ENCODE data around the gene GSE1.
A peak's percentile ranks its signal among the peaks of the same experiment; 100 is the strongest.

The GSE1 gene

DNA sequence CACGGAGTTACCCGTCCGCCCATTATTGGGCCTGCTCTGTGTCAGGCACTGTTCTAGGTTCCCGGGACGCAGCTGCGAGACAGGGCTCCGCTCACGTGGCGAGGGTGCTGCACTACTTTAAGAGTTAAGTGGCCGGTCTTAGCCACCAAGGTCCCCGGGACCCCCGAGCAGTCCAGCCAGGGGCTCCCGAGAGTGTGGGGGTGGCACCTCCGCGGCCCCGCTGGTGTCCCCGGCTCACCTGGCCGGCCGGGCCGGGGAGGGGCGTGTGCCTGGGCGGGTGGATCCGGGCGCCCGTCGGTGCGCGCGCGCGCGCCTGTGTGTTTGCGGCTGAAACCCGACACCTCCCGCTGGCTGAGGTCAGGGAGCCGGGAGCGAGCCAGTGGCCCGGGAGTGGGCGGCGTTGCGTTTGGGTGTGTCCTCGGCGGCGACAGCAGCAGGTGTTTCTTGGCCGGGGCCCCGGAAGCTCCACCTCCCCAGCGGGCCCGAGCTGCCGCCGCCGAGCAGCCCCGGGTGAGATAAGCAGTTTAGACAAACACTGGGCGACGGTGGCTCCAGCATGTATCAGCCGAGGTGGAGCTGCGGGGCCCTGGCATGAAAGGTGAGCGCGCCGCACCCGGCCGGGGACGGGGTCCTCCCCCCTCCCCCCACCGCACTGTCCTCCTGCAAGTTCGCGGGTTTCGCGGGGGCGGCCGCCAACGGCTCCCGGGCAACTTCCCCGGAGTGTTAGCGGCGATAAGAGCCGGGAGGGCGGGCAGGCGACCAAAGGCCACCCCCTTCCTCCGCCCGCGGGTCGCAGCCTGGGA is at the start of gene GSE1:
GSE1 (plus strand) TSS at position 522 of the 803 bp plus-strand sequence; CDS start at position 592, 70 bp downstream.
- DNase-seq = peak; percentile 39 to 55

DNA sequence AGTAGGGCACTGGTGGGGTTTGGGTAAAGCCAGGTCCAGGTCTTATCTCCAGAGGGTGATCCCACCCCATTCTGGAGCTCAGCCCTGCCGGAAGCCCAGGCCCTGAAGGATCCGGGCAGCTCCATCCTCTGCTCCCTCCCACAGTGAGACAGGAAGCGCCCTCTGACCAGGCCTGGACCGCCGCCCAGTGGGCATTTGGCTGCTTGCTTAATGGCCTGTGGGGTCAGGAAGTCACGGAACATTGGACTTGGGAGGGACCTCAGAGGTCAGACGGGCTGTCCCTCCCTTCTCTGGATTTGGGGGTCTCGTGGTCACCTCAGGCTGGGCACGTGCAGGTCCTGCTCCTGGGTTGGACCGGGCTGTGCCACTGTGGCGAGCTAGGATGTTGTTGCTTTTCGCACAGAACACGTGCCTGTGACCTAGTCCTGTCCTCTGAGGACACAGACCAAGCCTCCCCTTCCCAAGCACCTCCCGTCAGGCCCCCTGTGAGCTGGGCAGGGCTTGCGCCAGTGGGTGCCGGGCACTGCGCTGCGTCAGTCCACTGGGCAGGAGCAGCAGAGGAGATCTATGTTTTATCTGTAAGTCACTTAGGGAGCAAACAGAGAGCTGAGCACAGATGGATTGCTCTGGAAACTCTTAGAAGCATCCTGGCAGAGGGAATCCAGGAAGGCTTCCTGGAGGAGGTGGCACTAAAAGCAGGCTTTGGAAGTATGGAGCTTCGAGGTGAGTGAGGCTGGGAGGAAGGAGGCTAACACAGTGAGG is 49.4 kb upstream of the GSE1 start:
- DNase-seq = no peak

DNA sequence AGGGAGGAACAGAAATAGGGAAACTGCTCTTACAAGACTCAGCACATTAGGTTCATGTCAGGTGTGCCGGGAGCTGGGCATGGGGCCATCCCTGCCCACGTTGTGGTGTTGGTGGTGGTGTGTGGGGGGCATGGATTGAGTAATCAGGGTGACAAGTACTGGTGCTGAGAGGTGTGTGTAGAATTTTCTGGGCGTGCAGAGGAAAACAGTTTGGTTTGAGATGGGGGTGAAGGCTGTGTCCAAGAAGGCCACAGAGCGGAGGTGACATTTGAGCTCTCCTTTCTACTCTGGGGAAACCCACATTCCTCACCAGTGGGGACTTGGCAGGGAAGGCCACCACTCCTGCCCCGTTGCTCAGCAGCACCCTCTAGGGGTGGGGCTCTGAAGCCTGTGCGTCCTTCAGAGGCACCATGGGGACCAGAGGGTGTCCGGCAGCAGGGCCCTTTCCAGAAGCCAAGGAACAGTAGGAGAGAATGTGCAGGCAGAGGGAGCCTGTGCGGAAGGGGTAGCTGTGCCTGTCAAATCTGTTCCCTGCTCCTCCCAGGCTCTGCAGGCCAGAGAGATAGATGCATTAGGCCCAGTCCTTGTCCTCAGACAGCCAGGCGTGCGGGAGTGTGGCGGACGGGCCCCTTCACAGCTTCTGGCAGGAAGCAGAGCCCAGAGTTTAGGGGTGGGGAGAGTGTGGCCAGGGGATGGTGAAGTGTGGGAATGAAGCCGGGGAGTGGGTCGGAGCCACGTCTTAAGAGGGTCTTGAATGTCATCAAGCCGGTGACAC is 48.7 kb upstream of the GSE1 start:
- peak; percentile 30 to 34 for DNase-seq

DNA sequence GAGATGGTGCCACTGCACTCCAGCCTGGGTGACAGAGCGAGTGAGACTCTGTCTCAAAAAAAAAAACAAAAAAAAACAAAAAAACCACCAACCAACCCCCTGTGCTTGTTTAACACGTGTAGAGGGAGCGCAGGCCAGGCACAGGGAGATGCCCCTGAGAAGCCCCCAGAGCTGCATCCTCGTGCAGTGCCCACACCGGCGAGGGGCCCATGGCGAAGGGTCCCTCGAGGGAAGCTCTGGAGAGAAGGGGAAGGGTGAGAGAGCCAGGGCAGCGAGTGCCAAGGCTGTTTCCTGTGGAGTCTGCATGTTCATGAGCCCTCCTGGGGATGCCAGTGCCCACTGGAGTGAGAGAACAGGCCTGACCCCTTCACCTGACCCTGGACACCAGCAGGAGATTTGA is 47.8 kb upstream of the GSE1 start:
- DNase-seq = no peak

DNA sequence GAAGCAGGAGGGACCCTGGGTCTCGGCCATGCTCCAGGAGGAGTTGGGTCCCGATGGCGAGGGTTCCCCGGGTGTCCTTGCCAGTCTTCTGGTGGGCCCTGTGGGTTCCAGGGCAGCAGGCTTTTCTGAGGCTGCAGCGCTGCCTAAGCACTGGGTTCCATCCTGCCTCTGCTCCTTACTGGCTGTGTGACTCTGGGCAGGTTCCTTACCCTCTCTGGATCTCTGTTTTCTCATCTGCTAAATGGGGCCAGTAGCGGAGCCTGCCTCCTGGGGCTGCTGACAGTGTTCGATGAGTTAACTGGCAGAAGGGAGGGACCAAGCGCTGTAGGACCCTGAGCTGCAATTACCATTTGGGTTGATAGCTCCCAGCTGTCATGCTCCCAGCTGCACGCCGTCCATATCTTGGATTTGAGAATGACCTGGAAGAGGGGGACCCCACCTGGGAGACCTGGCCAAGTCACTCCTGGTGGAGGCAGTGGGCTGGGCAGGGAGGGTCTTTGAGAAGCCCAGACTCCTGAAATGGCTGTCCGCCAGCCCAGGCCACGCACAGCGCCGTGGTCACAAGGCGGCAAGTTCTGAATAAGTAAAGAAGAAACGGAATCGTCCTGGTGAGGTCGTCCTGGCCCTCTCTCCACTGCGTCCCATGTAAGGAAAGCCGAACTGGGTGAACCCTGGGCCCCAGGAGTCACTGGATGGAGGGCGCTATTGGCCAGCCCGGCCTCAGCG is 47.2 kb upstream of the GSE1 start:
- DNase-seq = no peak

DNA sequence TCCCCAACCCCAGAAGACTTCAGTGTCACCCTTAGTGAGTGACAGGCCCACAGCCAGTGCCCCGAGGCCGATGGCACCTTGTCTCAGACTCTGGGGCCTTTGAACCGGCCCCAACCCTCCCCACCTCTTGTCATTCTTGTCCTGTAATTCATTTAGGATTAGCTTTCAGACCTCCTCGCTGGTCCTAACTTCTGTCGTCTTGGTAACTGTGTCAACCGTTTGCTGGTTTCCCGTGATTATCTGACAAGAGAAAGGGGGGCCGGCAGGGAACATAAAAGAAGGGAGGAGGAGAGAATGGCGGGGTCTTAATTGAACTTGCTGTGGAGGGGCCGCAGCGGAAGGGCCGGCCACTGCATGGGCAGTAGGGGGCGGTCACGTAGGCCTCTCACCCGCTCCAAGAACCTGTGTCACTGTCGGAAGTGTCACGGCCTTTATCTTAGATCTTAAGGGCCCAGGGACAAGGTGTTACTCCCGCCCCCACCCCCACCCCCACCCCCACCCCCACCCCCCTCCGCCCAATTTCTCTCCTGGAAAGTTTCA is 46.5 kb upstream of the GSE1 start:
- DNase-seq = no peak

DNA sequence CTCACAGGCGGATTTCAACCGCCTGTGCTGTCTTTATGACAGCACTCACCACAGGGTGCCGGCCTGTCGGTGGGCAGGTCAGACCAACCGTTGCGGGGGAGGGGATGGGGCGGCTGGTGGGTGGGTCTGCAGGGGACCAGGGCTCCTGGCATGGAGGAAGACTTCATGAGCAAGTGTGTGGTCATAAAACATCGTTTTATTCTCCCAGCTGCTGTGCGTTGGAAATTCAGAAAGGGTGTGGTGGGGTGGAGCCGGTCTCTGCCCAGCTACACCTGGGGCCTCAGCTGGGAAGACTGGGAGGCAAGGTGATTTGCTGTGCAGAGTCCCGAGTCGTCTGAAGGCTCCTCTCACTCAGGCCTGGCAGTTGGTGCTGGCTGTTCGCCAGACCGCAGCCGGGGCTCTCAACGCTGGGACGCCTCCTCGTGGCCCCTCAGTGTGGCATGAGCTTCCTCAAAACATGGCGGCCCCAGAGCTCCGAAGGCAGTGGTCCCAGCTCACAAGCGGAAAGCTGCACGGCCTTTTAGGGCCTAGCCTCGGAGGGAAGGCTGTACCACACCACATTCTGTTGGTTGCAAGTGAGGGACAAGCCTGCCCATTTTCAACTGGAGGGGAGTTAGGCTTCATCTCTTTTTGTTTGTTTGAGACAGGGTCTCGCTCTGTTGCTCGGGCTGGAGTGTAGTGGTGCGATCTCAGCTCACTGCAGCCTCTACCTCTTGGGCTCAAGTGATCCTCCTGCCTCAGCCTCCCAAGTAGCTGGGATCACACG is 45.8 kb upstream of the GSE1 start:
- no peak for DNase-seq

DNA sequence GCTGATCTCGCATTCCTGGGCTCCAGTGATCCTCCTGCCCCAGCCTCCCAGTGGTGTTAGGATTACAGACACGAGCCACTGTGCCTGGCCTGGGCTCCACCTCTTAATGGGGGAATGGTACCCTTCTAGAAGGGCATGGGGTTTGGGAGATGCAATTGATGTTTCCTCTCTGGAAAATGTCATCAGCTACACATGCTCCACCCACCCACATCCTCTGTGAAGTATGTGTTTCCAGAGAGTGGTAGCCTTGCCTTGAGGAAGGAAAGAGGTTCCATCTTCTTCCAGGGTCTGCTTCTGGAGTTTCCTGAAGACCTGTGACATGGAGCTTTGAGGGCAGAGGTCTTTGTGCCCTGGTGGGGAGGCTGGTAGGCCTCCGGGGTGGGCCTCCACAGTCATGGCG is 45.2 kb upstream of the GSE1 start:
- DNase-seq = no peak

DNA sequence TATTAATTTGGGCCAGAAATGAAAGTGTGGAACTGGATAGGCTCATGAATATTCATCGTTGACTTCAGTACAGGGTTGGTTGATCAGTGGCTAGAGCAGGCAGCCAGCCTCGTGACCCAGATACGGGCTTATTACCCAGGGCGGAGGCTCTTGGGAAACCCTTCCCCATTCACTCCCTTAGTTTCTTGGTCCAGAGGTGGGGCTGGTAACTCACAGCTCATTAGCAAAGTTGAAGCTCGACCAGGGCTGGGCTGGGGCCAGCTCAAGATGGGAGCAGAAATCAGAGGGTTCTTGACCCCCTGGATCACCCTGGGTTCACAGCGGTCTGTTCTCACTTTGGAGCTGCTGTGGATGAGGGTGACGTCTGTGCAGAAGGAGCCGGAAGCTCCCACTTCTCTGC is 44.6 kb upstream of the GSE1 start:
- DNase-seq = no peak

DNA sequence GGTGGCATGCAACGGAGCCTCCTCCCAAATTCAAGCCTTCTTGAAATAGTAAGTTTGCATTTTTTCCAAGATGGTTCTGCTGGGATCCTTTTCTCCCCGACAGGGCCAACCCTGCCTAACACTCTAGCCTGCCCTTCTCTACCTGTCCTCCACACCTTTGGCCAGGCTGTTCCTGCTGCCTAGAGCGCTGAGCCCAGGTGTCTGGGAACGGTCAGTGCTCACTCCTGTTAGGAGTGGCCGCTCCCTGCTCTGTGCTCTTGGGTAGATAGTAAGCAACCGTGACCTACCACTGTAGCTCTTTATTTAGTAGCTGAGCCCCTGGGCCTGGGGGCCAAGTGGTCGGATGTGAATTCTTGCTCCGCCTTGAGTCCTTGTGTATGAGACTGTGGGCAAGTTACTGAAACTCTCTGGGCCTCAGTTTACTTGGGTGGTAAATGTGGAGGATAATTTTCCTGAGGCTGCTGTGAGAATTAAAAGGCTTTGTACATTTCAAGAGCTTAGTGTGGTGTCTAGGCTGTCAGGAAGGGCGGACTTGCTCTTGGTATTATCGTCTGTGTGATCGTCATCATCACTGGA is 44.0 kb upstream of the GSE1 start:
- no peak for DNase-seq

DNA sequence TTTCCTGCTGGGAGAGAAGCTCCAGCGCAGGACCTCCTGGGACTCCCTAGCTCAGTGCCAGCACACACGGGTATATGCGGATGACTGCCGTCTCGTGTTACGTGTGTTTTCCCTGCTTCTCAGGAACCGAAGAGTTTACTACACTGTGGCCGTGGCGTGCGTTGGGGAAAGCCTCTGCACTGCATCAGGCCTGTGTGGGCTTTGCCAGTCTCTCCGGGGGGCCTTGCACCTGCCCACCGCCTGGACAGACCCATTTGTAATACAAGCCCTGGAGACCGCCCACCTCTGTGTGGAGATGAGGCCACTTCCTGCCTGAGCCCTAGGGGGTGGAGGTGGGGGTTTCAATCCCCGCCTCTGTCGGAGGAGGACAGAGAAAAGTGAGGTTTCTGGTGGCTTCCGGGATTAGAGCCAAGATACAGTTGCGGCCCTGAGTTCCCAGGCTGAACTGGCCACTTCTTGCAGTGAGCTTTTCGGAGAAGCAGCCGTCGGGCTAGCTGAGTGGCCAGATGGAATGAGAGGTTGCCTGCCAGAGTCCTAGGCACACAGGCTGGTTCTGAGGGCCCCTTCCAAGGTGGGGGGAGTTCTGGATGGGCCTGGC is 43.4 kb upstream of the GSE1 start:
- peak in 1 of 2 donors; percentile 28 for DNase-seq

DNA sequence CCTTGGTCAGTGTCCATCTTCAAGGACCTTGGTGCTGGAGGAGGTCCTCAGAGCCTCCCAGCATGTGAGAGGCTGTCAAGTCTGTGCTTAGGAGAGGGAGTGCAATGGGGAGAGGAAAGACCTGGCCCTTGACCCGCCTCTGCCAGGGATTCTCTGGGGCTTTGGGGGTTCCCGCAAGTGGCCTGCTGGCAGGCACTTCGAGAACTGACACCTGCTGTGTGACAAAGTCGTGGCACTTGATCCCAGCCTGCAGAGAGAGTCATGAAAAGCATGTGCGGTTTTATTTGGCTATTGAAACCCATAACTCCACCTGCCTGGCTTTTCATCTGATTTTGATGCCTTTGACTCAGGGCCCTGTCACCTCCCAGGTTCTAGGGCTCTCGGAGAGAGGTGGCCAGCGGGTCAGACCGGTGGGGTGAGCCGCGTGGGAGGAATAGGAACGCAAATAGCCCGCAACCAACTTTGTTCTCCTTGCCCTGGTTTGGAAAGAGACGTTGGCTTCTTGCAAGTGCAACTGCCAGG is 42.8 kb upstream of the GSE1 start:
- no peak for DNase-seq

DNA sequence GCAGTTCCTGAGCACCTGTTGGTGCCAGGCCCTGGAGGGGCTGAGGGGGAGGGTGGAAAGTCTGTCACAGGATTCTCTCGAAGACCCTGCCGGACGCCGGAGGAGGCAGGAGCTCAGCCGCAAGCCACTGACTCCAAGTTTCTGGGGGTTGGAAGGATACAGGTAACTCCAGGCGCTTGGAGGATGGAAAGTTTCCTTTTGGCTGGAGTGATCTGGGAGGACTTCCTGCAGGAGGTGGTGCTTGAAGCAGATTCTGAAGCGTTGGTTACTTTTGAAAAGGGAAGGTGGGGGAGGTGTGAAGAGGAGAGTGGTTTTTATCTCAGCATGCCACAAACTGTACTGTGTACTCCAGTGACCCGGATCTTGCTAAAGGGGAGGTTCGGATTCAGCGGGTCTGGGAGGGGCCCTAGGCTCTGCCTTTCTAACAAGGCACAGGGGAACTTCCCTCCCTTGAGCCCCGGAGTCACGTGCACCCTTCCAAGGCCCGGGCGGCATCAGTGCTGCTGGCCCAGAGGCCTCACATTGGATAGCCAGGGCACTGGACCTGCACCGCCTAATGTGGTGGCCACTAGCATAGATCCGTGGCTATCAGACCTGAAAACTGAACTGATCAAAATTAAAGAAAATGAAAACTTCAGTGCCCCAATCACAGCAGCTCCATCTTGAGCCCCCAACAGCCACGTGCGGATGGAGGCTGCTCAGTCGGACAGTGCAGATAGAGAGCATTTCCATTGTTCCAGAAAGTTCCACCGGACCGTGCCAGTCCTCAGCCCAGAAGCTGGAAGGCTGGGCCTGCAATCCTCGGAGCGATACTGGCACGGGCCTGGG is 42.2 kb upstream of the GSE1 start:
- DNase-seq = no peak

DNA sequence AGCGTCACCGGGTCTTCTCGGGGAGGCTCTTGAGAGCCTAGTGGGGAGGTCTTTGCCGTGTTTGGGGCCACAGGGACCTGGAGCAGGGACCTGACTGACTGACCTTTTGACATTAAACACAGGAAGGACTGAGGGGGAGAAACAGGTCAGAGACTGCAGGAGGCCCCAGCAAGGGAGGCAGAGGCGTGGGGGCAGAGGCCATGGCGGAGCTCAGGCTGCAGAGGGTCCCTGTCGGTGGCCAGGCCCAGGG is 41.6 kb upstream of the GSE1 start:
- no peak for DNase-seq

DNA sequence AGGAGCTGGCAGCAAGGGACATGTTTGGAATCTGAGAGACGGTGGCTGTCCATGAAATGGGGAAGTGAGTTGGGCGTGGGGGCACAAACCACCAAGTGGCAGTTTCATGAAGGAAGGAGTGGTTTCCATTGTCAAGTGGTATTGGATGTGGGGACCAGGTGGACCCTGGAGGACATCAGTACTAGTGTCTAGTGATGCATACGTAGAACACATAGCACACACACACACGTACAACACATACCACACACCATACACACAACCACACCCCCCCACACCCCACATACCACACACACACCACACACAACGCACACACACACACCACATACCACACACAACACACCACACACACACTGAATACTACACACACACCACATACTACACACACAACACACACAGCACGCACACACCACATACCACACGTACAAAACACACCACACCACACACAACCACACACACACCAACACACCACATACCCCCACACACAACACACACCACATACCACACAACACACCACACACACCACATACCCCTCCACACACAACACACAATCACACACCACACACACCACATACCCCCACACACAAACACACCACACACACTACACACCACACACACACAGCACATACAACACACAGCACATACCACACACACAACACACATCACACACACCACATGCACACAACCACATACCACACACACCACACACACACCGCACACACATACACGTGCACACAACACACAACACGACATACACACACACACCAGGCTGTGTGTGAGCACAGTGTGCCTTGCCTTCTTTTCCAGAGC is 41.1 kb upstream of the GSE1 start:
- DNase-seq = no peak

DNA sequence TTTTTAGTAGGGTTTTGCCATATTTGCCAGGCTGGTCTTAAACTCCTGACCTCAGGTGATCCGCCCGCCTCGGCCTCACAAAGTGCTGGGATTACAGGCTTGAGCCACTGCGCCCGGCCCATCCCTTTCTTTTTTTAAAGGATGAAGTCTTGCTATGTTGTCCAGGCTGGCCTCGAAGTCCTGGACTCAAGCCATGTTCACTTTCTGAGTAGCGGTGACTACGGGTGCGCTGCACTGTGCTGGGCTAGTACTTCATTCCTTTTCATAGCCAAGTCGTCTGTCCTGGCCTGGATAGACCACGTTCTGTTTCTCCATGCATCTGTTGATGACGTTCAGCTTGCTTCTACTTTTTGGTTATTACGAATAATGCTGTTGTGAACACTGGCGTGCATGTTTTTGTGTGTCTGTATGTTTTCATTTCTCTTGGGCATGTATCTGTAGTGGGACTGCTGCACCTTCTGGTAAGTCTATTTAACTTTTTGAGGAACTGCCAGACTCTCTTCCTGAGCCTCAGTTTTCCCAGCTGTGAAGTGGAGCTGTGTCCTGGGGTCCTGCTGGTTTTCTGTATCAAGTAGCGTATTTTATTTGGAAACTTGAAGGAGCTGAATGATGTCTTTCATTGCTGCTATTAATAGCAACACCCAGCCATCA is 40.0 kb upstream of the GSE1 start:
- DNase-seq = no peak

DNA sequence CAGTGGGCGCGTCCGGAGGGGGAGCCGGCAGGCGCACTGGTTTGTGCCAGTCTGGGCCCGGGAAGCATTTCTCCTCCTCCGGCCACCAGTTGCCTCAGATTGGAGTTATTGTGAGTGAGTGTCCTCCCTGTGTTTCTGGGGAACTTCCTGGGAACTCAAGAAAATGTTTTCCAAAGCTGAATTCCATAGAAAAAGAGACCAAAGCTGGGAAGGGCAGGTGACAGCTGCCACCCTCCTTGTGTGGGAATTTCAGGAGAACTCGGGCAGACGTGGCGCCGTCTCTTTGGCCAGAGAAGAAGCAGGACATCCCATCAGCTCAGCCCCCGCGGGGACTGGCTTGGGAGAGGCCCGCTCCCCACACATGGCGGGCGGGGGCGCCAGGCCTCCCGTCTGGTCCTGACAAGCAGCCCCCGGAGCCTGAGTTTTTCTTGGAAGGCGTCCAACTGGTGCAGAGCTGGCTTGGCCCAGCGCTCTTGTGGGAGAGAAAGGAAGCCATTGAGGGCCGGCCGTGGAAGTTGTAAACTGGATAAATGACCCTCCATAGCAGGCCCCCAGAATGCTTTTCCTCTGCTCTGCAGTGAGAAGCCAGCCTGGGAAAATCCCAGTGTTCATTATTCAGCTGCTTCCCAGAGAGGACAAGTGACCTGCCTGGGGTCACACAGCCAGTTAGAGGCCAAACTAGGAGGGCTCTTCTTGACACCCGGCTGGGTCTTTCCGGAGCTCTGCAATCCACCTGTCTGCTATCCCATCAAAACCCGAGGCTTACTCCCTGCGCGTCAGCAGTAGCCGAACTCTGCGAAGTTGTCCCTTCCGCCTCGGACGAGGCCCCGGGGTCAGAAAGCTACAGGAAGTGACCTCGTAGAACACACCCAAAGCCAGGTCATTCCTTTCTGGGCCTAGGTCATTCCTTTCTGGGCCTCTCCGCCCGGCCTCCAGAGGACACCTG is 39.2 kb upstream of the GSE1 start:
- DNase-seq = no peak

Data from activated CD4-positive, alpha-beta T cell treated with anti-CD3 and anti-CD28 coated beads for 4 hours (primary cell).